HEK293T (cell line): ENCODE measurements around the gene FADS6.
A peak's percentile ranks its signal among the peaks of the same experiment; 100 is the strongest.

ENCODE experiments used
- CTCF ChIA-PET: fragments of 350-600 bp; formaldehyde crosslinking; extraction: SDS; loops from one replicate; lab custom pipeline; 2021; ENCODE audit warnings: antibody characterized with exemption, inconsistent platforms; lab: Yijun Ruan, JAX
- POLR2A ChIA-PET: fragments of 350-600 bp; formaldehyde crosslinking; extraction: SDS; loops from one replicate; lab custom pipeline; 2020; ENCODE audit warnings: antibody characterized with exemption, inconsistent platforms; lab: Yijun Ruan, JAX
- DNase-seq: peaks from one replicate; pipeline ENCODE4 v3.0.0; 2012; ENCODE audit warnings: mixed read lengths; ENCODE audit errors: extremely low spot score
- ARNT ChIP-seq: fragments of 450-650 bp; IDR thresholded peaks from 2 replicates; pipeline ENCODE4 v1.6.1; 2017; ENCODE audit warnings: mild to moderate bottlenecking
- BHLHE40 ChIP-seq: fragments of 450-650 bp; IDR thresholded peaks from 2 replicates; pipeline ENCODE4 v1.6.1; 2016; ENCODE audit warnings: mild to moderate bottlenecking, moderate library complexity, borderline replicate concordance
- CTBP1 ChIP-seq: fragments of 450-650 bp; IDR thresholded peaks from 2 replicates; pipeline ENCODE4 v1.6.1; 2016; ENCODE audit warnings: borderline replicate concordance
- ELF4 ChIP-seq: fragments of 450-650 bp; IDR thresholded peaks from 2 replicates; pipeline ENCODE4 v1.6.1; 2017; ENCODE audit warnings: antibody characterized with exemption
- FOXA1 ChIP-seq: fragments of 450-650 bp; IDR thresholded peaks from 2 replicates; pipeline ENCODE4 v1.6.1; 2016; ENCODE audit warnings: mild to moderate bottlenecking
- FOXK2 ChIP-seq: fragments of 450-650 bp; IDR thresholded peaks from 2 replicates; pipeline ENCODE4 v1.6.1; 2016; ENCODE audit warnings: mild to moderate bottlenecking
- FOXM1 ChIP-seq: fragments of 450-650 bp; IDR thresholded peaks from 2 replicates; pipeline ENCODE4 v1.6.1; 2017; ENCODE audit warnings: mild to moderate bottlenecking, borderline replicate concordance
- HDGF ChIP-seq: fragments of 450-650 bp; IDR thresholded peaks from 2 replicates; pipeline ENCODE4 v1.6.1; 2017; ENCODE audit warnings: antibody characterized with exemption, borderline replicate concordance
- L3MBTL2 ChIP-seq: fragments of 450-650 bp; conservative IDR thresholded peaks from 2 replicates; pipeline ENCODE4 v1.6.1; 2016; ENCODE audit warnings: mild to moderate bottlenecking
- LEF1 ChIP-seq: fragments of 450-650 bp; IDR thresholded peaks from 2 replicates; pipeline ENCODE4 v1.6.1; 2017; ENCODE audit warnings: mild to moderate bottlenecking, borderline replicate concordance
- NFRKB ChIP-seq: fragments of 450-650 bp; IDR thresholded peaks from 2 replicates; pipeline ENCODE4 v1.6.1; 2016; ENCODE audit warnings: mild to moderate bottlenecking, moderate library complexity
- PKNOX1 ChIP-seq: fragments of 450-650 bp; IDR thresholded peaks from 2 replicates; pipeline ENCODE4 v1.6.1; 2016
- SP1 ChIP-seq: fragments of 450-650 bp; IDR thresholded peaks from 2 replicates; pipeline ENCODE4 v1.6.1; 2017
- SUZ12 ChIP-seq: fragments of 450-650 bp; IDR thresholded peaks from 2 replicates; pipeline ENCODE4 v1.6.1; 2016; ENCODE audit warnings: mild to moderate bottlenecking
- TARDBP ChIP-seq: fragments of 450-650 bp; IDR thresholded peaks from 2 replicates; pipeline ENCODE4 v1.6.1; 2016
- ZNF384 ChIP-seq: fragments of 450-650 bp; IDR thresholded peaks from 2 replicates; pipeline ENCODE4 v1.6.1; 2016

FADS6 gene

DNA sequence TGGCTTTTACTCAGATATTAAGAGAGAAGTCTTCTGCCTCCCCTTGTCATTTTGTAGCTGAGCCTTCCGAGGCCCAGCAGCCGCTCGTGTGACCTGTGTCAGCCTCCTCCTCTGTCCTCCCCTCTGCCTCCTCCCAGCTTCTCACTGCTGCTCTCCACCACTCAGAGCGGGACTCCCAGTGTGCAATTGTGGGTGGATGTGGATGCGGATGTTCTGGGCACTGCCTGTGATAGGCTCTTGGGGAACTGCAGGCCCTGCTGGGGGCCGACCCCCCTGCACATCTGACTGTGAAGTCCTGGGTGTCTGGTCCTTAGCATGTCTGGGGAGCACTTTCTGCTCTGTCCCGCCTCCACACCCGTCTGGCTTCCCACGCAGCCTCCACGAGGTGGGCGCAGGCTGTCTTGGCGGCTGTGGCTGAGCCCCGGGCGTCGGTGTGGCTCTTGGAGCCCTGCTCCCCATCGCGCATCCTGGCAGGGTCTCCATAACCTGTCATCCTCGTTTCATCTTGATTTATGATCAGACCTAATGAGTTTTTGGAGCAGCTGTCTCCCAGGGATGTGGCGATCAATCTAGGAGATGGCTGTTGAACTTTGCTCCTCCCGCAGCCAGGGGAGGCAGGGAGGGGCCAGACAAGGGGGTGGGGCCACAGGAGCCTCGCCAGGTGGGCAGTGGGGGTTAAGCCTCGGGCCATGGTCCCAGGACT, 61.8 kb downstream of the FADS6 start:
- no peak for DNase-seq
- POLR2A ChIA-PET, result interaction anchor here (0.6 kb wide), 1 partner anchor 11 kb away, joined by 3 read pairs; no protein-coding TSS in a partner anchor
- no peak for TF ChIP-seq ZNF384
- no peak for TF ChIP-seq SUZ12
- no peak for TF ChIP-seq FOXM1
- no peak for TF ChIP-seq FOXK2
- TF ChIP-seq PKNOX1, result peak; percentile 39
- TF ChIP-seq NFRKB, result no peak
- CTCF ChIA-PET, result interaction anchor here (1.2 kb wide), 1 partner anchor 12 kb away, joined by 8 read pairs; no protein-coding TSS in a partner anchor

- ChIA-PET POLR2A (no interaction called here), CTCF (no interaction called here)
- TF ChIP-seq FOXA1, result no peak
- no peak for TF ChIP-seq LEF1
- no peak for TF ChIP-seq ELF4
These were observed 62.6 kb downstream of the FADS6 start for GRCh38 chr17:74830861-74831260.

GRCh38 chr17:74827800-74828199, 65.6 kb downstream of the FADS6 start:
- ChIA-PET CTCF (interaction anchor here (1.9 kb wide), 1 partner anchor 15 kb away, joined by 9 read pairs; no protein-coding TSS in a partner anchor), POLR2A (interaction anchor here (1.7 kb wide), 1 partner anchor 45 kb away, joined by 5 read pairs; the partner anchor contains the start of gene FDXR)
- no peak for TF ChIP-seq HDGF
- TF ChIP-seq LEF1, result no peak
- no peak for TF ChIP-seq FOXM1
- TF ChIP-seq FOXK2, result no peak
- no peak for TF ChIP-seq L3MBTL2
- no peak for TF ChIP-seq ZNF384
- TF ChIP-seq ELF4, result no peak
- TF ChIP-seq ARNT, result no peak
- no peak for TF ChIP-seq CTBP1
- no peak for TF ChIP-seq SUZ12
- TF ChIP-seq TARDBP, result no peak
- no peak for TF ChIP-seq SP1
- TF ChIP-seq BHLHE40, result no peak
- TF ChIP-seq FOXA1, result no peak
- no peak for TF ChIP-seq PKNOX1
- DNase-seq, result no peak

More at GRCh38 chr17:74830861-74831260, 62.6 kb downstream of the FADS6 start:
- DNase-seq, result no peak
